ENCODE data around the gene AQP5.

Gene AQP5

GRCh38 chr12:49966511-49967041 lies 4.9 kb downstream of the AQP5 start:
- DNase-seq, result no peak

- DNase-seq, result peak; percentile 93
These were observed 5.5 kb downstream of the AQP5 start for GRCh38 chr12:49967042-49967776.

GRCh38 chr12:49967777-49968250 lies 6.1 kb downstream of the AQP5 start:
- DNase-seq, result no peak

- DNase-seq, result no peak
These were observed 6.8 kb downstream of the AQP5 start for GRCh38 chr12:49968471-49968870.

- DNase-seq, result no peak
These were observed 7.4 kb downstream of the AQP5 start for GRCh38 chr12:49969027-49969426.

GRCh38 chr12:49969651-49970429 lies 8.2 kb downstream of the AQP5 start:
- no peak for DNase-seq

GRCh38 chr12:49970658-49971057 lies 9.0 kb downstream of the AQP5 start:
- no peak for DNase-seq

- DNase-seq, result no peak
These were observed 9.5 kb downstream of the AQP5 start for GRCh38 chr12:49971141-49971540.

- no peak for DNase-seq
These were observed 10.5 kb downstream of the AQP5 start for GRCh38 chr12:49972129-49972528.

GRCh38 chr12:49972641-49973360 lies 11.1 kb downstream of the AQP5 start, which contains the start of gene AQP6:
TSS of gene AQP6 (plus strand) at chr12:49972947. CDS start at chr12:49973174, 227 bp downstream.
- no peak for DNase-seq

- no peak for DNase-seq
These were observed 11.7 kb downstream of the AQP5 start for GRCh38 chr12:49973361-49973830.

- no peak for DNase-seq
These were observed 12.6 kb downstream of the AQP5 start for GRCh38 chr12:49974231-49974675.

GRCh38 chr12:49974677-49975317 lies 13.1 kb downstream of the AQP5 start:
- no peak for DNase-seq

GRCh38 chr12:49975318-49975761 lies 13.7 kb downstream of the AQP5 start:
- no peak for DNase-seq

GRCh38 chr12:49976557-49976956 lies 14.9 kb downstream of the AQP5 start:
- DNase-seq, result no peak

- DNase-seq, result no peak
These were observed 16.5 kb downstream of the AQP5 start for GRCh38 chr12:49978125-49978524.

GRCh38 chr12:49979016-49979586 lies 17.4 kb downstream of the AQP5 start:
- no peak for DNase-seq

GRCh38 chr12:49979791-49980190 lies 18.1 kb downstream of the AQP5 start:
- no peak for DNase-seq

- no peak for DNase-seq
These were observed 19.1 kb downstream of the AQP5 start for GRCh38 chr12:49980501-49981349.

- no peak for DNase-seq
These were observed 20.8 kb downstream of the AQP5 start for GRCh38 chr12:49982246-49983087.

All from activated naive CD4-positive, alpha-beta T cell treated with anti-CD3 and anti-CD28 coated beads, Interleukin-2, amount 50 U/mL, for 16 hours (primary cell).